Adrenal gland (tissue), 12 donors: ENCODE measurements around the gene PIGU. TPM values are rescaled to one million over a fixed set of nuclear protein-coding genes. Genes with fewer than 3 reads are reported as not detected.

Experiments
- DNase-seq, 7 donors: peaks; one replicate each; pipeline ENCODE4 v3.0.0-alpha.2; 2019 to 2020
- H3K27ac ChIP-seq, 5 donors: fragments of 200-600 bp; sonication (generic) in 4 of 5; 1 replicate in 3 of 5; 2 replicates in 2 of 5; pipeline versions ENCODE4 v1.5.1 to v1.8.0; 2016 to 2020; ENCODE audit warnings: mild to moderate bottlenecking in 1 of 5
- H3K27me3 ChIP-seq: fragments of 200-600 bp; 2 replicates; pipeline ENCODE4 v1.8.0; 2021
- H3K36me3 ChIP-seq, 2 donors: fragments of 200-600 bp; replicated peaks in 1 of 2; 1 replicate in 1 of 2; 2 replicates in 1 of 2; pipeline versions ENCODE4 v1.5.1 to v1.8.0; 2018 to 2022
- H3K4me1 ChIP-seq, 2 donors: fragments of 200-600 bp; replicated peaks in 1 of 2; 1 replicate in 1 of 2; 2 replicates in 1 of 2; pipeline versions ENCODE4 v1.5.1 to v1.8.0; 2018 to 2021
- H3K4me3 ChIP-seq, 4 donors: fragments of 200-600 bp; sonication (generic) in 3 of 4; one replicate each; pipeline ENCODE4 v1.5.1; 2016 to 2018
- H3K9me3 ChIP-seq, 3 donors: fragments of 200-600 bp; sonication (generic) in 1 of 3; replicated peaks in 1 of 3; 1 replicate in 2 of 3; 2 replicates in 1 of 3; pipeline versions ENCODE4 v1.5.1 to v1.8.0; 2016 to 2021
- POLR2A ChIP-seq, 2 donors: fragments of 450-650 bp; IDR thresholded peaks; one replicate each; pipeline ENCODE4 v1.6.1; 2017; ENCODE audit warnings: antibody characterized with exemption in 2 of 2, mild to moderate bottlenecking in 2 of 2, moderate library complexity in 1 of 2
- WGBS, 4 donors: extraction: QIAGEN DNeasy Blood & Tissue Kit in 2 of 4; methylation state at CpG; one replicate each; pipeline versions ENCODE4 v1.1.5 to v1.1.7; 2013 to 2017; 5-methylcytosine and 5-hydroxymethylcytosine counted together
- intact Hi-C, 2 donors: fragments of 100-400 bp; cut with DNase I; formaldehyde crosslinking; loops; one replicate each; pipeline versions ENCODE4 v1.14.1 to v1.15.0; 2022 to 2023
- polyA plus RNA-seq, 3 donors: library from polyadenylated mRNA; stranded (reverse); fragments of 200-250 nt in 2 of 3; fragments of 350-450 nt in 1 of 3; fragmentation: Illumina TruSeq in 1 of 3; extraction: RNeasy Lipid Tissue Mini Kit (QIAGEN cat#74804) in 1 of 3; gene quantifications; one replicate each; pipeline ENCODE4 v1.2.3, GENCODE V29; 2013 to 2014
- total RNA-seq, 9 donors: library from RNA; depleted of rRNA in 4 of 9; stranded (reverse); fragments of >200 nt in 4 of 9; fragments of 120-200 nt in 1 of 9; fragmentation: NEBNext Ultra II Directional in 1 of 9; extraction: Animal tissue kit (Norgen Biotek cat#: 25700) in 1 of 9; gene quantifications; one replicate each; pipeline versions ENCODE4 v1.1.0 to v1.2.4, GENCODE V29; 2013 to 2023
- TF ChIP-seq, protein P1 (sequence below), 6 experiments: fragments of 450-650 bp in 4 of 6; fragments of 200-600 bp in 2 of 6; sonication (generic) in 1 of 6; IDR thresholded peaks; 1 replicate in 5 of 6; 2 replicates in 1 of 6; pipeline versions ENCODE4 v1.5.1 to v1.8.0; 2016 to 2021; ENCODE audit warnings: antibody characterized with exemption in 6 of 6, mild to moderate bottlenecking in 2 of 6, moderate library complexity in 1 of 6
- donor health status: healthy with polysubstance abuse.
- donor health status: Bipolar disorder and iron deficiency.
- donor health status: DM: yes; HTN: yes; CAD: no.
- donor health status: DM: no; HTN: no; CAD: no.
- donor health status: DM: no; HTN: no; CAD: no.
- donor health status: DM: yes; HTN: yes; CAD: no.

The PIGU gene
- total and polyA plus RNA-seq, 12 donors, result 16.8 to 64.1 (median 23.1) TPM

DNA sequence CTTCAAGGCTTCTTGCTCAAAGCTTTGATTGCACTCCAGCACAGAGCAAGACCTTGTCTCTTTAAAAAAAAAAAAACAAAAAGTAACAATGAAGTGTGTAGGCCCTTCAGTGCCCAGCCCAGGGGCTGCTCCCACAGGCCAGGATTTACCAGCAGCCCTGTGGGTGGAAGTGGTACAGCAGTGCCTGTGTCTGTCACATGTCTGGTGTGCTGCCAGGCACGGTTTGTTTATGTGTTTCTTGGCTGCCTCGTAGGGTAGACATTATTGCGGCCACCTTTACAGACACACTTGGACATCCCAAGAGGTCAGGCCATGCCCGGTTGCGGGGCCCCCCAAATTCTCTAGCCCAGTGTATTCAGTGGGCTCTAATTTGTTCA lies 148.0 kb downstream of the PIGU start:
- Histone ChIP-seq H3K36me3 (peaks cover 0 to 51% of the 10 kb centered on the region in 2 donors), H3K4me1 (peaks cover 18 to 30% of the 10 kb centered on the region in 2 donors), H3K4me3 (no peak overlapping the region), H3K27ac (peak overlapping the region in 2 of 5 donors; percentile 6 to 63), H3K27me3 (no peaks in the 10 kb centered on the region), H3K9me3 (no peaks in the 10 kb centered on the region)
- no peak for TF ChIP-seq POLR2A (IDR thresholded peaks at IDR 0.05)
- TF ChIP-seq, protein P1, sequence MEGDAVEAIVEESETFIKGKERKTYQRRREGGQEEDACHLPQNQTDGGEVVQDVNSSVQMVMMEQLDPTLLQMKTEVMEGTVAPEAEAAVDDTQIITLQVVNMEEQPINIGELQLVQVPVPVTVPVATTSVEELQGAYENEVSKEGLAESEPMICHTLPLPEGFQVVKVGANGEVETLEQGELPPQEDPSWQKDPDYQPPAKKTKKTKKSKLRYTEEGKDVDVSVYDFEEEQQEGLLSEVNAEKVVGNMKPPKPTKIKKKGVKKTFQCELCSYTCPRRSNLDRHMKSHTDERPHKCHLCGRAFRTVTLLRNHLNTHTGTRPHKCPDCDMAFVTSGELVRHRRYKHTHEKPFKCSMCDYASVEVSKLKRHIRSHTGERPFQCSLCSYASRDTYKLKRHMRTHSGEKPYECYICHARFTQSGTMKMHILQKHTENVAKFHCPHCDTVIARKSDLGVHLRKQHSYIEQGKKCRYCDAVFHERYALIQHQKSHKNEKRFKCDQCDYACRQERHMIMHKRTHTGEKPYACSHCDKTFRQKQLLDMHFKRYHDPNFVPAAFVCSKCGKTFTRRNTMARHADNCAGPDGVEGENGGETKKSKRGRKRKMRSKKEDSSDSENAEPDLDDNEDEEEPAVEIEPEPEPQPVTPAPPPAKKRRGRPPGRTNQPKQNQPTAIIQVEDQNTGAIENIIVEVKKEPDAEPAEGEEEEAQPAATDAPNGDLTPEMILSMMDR (IDR thresholded peaks at IDR 0.05), result peak in 3 of 6 experiments; percentile 26 to 30 (median 28)
- intact Hi-C loops, result loop anchor here in 1 of 2 donors (10.0 kb wide), 1 partner anchor 214 kb away; no protein-coding TSS in a partner anchor
- WGBS, 4 donors, result 38 to 59% (median 43%) methylated on average over 4 to 5 of the region's 5 CpGs
- DNase-seq, result peak in 6 of 7 donors; percentile 43 to 73 (median 67)

DNA sequence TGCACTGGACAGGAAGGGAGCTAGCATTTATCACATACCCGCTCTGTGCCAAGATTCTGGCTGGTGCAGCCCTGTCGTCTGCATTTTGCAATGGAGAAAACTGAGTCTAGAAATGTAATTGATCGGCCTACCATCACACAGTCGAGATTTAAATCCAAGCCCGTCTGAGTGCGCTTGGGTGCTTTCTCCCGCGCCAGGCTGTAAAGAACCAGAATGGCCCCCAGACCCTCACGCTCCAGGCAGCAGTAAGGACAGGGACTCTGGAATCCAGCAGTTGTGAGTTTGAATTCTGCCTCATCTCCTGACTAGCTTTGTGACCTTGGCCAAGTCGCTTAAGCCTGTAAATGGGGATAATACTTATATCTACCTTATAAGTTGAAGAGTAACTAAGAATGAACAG lies 149.9 kb downstream of the PIGU start:
- intact Hi-C loops, result loop anchor here in 1 of 2 donors (10.0 kb wide), 1 partner anchor 212 kb away; no protein-coding TSS in a partner anchor
- TF ChIP-seq POLR2A (IDR thresholded peaks at IDR 0.05), result no peak
- TF ChIP-seq, protein P1 (IDR thresholded peaks at IDR 0.05), result no peak
- DNase-seq, result peak in 2 of 7 donors; percentile 13 to 49
- Histone ChIP-seq H3K36me3 (peaks cover 0 to 37% of the 10 kb centered on the region in 2 donors), H3K27me3 (no peaks in the 10 kb centered on the region), H3K9me3 (no peaks in the 10 kb centered on the region), H3K4me1 (peaks cover 31 to 48% of the 10 kb centered on the region in 2 donors), H3K4me3 (no peak overlapping the region), H3K27ac (peak overlapping the region in 2 of 5 donors; percentile 87 to 94)
- 79 to 86% (median 82%) methylated on average over 10 of the region's 10 CpGs for WGBS, 4 donors

DNA sequence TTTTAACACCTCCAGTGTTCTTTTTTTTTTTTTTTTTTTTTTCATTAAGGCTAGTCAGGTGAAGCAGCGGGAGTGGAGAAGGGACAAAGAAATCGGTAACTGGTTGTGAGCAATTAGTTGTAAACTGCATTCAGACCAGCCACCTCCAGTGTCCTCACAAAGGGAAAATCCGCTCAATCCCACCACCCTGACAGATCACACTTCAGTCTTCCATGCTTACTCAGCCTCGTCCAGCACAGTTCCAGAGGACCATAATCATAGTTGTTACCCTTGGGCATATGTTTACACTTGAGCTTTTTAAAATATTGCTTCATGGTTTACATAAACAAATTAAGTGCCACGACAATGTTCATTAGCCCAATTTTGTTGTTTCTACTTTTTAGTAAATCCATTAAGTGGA lies 150.4 kb downstream of the PIGU start:
- WGBS, 4 donors, result 59 to 65% (median 62%) methylated on average over 5 of the region's 5 CpGs
- intact Hi-C loops, result loop anchor here in 1 of 2 donors (10.0 kb wide), 1 partner anchor 212 kb away; no protein-coding TSS in a partner anchor
- no peaks in the 10 kb centered on the region for H3K9me3 ChIP-seq
- peaks cover 31 to 54% of the 10 kb centered on the region in 2 donors for H3K4me1 ChIP-seq
- TF ChIP-seq POLR2A (IDR thresholded peaks at IDR 0.05), result no peak
- TF ChIP-seq, protein P1 (IDR thresholded peaks at IDR 0.05), result no peak
- H3K27ac ChIP-seq, result peak overlapping the region in 4 of 5 donors; percentile 77 to 94 (median 87)
- peak in 5 of 7 donors; percentile 31 to 55 (median 48) for DNase-seq
- H3K27me3 ChIP-seq, result no peaks in the 10 kb centered on the region
- peaks cover 0 to 37% of the 10 kb centered on the region in 2 donors for H3K36me3 ChIP-seq
- no peak overlapping the region for H3K4me3 ChIP-seq

DNA sequence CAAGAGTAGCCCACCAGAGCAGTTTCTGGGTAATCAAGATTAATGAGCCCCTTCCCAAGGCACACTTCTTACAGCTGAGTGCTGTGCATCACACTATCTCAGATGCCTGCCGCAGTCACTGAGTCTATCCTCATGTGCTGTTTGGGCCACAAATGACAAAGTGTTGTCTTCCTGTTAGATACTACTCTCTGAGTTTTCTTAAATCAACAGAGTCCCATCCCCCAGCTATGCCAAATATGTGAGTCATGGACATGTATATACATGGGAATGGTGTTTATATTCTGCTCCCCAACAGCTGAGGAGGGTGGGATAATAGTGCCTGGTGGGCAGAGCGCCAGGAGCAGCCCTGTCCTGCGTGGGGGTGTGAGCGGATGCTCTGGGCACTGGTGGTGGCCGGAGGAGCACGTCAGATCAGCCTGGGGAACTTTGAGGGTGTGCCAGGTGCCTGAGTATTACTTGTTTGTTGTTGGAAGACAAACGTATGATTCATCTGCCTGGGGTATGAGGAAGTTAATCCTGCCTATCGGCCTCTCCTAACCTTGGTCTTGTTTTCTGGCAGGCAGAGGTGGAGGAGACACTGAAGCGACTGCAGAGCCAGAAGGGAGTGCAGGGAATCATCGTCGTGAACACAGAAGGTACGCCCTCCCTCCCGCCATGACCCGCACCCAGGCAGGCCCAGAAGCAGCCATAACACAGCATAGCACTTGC lies 151.0 kb downstream of the PIGU start:
- intact Hi-C loops, result loop anchor here in 1 of 2 donors (10.0 kb wide), 1 partner anchor 211 kb away; no protein-coding TSS in a partner anchor
- WGBS, 4 donors, result 18 to 26% (median 21%) methylated on average over 12 to 14 of the region's 14 CpGs

More for the DNA sequence above, 151.0 kb downstream of the PIGU start:
- no peaks in the 10 kb centered on the region for H3K27me3 ChIP-seq
- peaks cover 31 to 54% of the 10 kb centered on the region in 2 donors for H3K4me1 ChIP-seq
- DNase-seq, result peak; percentile 83 to 96 (median 95)
- peak overlapping the region; percentile 51 to 94 (median 87) for H3K27ac ChIP-seq
- TF ChIP-seq POLR2A (IDR thresholded peaks at IDR 0.05), result peak in 1 of 2 donors; percentile 77
- TF ChIP-seq, protein P1 (IDR thresholded peaks at IDR 0.05), result no peak
- no peak overlapping the region for H3K4me3 ChIP-seq
- peaks cover 0 to 37% of the 10 kb centered on the region in 2 donors for H3K36me3 ChIP-seq
- no peaks in the 10 kb centered on the region for H3K9me3 ChIP-seq
